Ishikawa (cell line): ENCODE results near the gene GLDC.

Experiments
- CEBPB ChIP-seq: IDR thresholded peaks from 2 replicates; pipeline ENCODE4 v1.6.1; 2012
- CREB1 ChIP-seq: IDR thresholded peaks from 2 replicates; pipeline ENCODE4 v1.6.1; 2012; ENCODE audit warnings: low read depth
- EGR1 ChIP-seq: IDR thresholded peaks from 2 replicates; pipeline ENCODE4 v1.6.1; 2012
- EP300 ChIP-seq: IDR thresholded peaks from 2 replicates; pipeline ENCODE4 v1.6.1; 2012; ENCODE audit warnings: borderline replicate concordance
- FOXM1 ChIP-seq: IDR thresholded peaks from 2 replicates; pipeline ENCODE4 v1.6.1; 2012; ENCODE audit warnings: low read depth, borderline replicate concordance
- NFIC ChIP-seq: IDR thresholded peaks from 2 replicates; pipeline ENCODE4 v1.6.1; 2012
- RAD21 ChIP-seq: IDR thresholded peaks from 2 replicates; pipeline ENCODE4 v1.6.1; 2012; ENCODE audit warnings: low read depth
- REST ChIP-seq: IDR thresholded peaks from 2 replicates; pipeline ENCODE4 v1.6.1; 2012; ENCODE audit warnings: low read depth, mild to moderate bottlenecking
- TAF1 ChIP-seq: IDR thresholded peaks from 2 replicates; pipeline ENCODE4 v1.6.1; 2012; ENCODE audit warnings: low read depth, mild to moderate bottlenecking
- TCF12 ChIP-seq: IDR thresholded peaks from 2 replicates; pipeline ENCODE4 v1.6.1; 2012; ENCODE audit warnings: low read depth
- TEAD4 ChIP-seq: IDR thresholded peaks from 2 replicates; pipeline ENCODE4 v1.6.1; 2012
- USF1 ChIP-seq: IDR thresholded peaks from 2 replicates; pipeline ENCODE4 v1.6.1; 2012
- YY1 ChIP-seq: IDR thresholded peaks from 2 replicates; pipeline ENCODE4 v1.6.1; 2012; ENCODE audit warnings: low read depth
- ZBTB7A ChIP-seq: IDR thresholded peaks from 2 replicates; pipeline ENCODE4 v1.6.1; 2012; ENCODE audit warnings: low read depth
- TF ChIP-seq, protein P1 (sequence below): IDR thresholded peaks from 2 replicates; pipeline ENCODE4 v1.6.1; 2012

GLDC gene

DNA sequence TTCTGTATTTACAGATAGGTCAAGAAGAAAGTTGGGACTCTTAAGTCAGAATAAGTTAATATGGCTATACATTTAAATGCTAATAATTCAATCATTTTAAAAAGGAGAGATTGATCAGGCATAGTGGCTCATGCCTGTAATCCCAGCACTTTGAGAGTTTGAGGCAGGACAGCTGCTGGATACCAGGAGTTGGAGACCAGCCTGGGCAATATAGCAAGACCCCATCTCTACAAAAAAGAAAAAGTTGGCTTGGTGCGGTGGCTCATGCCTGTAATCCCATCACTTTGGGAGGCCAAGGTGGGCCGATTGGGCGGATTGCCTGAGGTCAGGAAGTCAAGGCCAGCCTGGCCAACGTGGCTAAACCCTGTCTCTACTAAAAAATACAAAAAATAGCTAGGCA lies 15.0 kb upstream of the GLDC start:
- TF ChIP-seq REST (no peak), TAF1 (no peak), FOXM1 (no peak), ZBTB7A (no peak), CEBPB (no peak), NFIC (no peak), YY1 (no peak)

- no peak for TF ChIP-seq REST
Measured at GRCh38 chr9:6658628-6659353, 13.3 kb upstream of the GLDC start.

DNA sequence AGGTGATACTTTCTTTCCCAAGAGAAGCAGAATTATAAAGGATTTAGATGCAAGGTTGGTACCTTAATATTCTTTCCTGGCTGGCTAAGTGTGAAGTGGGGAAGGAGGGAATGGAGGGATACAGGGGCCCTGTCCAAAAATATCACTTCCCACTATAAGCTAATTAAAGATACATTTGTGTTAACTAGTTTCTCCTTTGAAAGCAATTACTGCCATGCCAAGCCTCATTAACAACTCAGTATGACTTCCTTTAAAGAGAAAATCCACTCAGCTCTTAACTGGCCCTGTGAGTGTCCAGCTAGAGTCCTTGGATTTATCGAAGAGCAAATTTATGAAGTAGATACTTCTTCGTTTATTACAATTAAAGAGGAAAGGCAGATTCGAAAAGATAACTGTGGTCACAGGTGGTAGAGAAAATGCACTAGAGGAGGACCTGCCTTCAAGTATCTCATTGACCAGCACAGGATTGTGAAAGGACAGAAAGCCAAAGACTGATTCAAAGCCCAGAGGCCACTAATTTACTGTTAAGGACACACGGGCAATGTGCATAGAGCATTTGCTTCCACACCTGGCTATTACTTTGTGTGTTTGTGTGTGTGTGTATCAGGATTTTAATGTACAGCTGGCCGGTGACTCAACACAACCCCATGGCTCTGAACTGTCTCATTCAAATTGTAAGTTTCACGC lies 11.2 kb upstream of the GLDC start:
- TF ChIP-seq EP300 (no peak), RAD21 (no peak), FOXM1 (no peak), ZBTB7A (no peak), CREB1 (no peak), USF1 (no peak), EGR1 (no peak), TCF12 (no peak), TEAD4 (no peak)

GRCh38 chr9:6655036-6655435 lies 9.5 kb upstream of the GLDC start:
- TF ChIP-seq RAD21 = no peak
- no peak for TF ChIP-seq TAF1
- TF ChIP-seq TEAD4 = no peak
- no peak for TF ChIP-seq REST
- no peak for TF ChIP-seq USF1
- no peak for TF ChIP-seq TCF12
- TF ChIP-seq EP300 = no peak
- no peak for TF ChIP-seq EGR1
- no peak for TF ChIP-seq CEBPB
- TF ChIP-seq CREB1 = no peak
- no peak for TF ChIP-seq YY1
- TF ChIP-seq, protein P1, sequence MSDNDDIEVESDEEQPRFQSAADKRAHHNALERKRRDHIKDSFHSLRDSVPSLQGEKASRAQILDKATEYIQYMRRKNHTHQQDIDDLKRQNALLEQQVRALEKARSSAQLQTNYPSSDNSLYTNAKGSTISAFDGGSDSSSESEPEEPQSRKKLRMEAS = no peak
- TF ChIP-seq FOXM1 = no peak

DNA sequence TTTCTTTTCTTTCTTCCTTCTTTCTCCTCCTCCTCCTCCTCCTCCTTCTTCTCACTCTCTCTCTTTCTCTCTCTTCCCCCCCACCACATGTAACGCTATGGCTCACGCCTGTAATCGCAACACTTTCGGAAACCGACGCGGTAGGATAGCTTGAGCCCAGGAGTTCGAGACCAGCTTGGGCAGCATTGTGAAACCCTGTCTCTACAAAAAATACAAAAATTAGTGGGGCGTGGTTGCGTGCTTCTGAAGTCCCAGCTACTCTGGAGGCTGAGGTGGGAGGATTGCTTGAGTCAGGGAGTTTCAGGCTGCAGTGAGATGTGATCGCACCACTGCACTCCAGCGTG lies 736 bp upstream of the GLDC start:
- TF ChIP-seq TAF1 = no peak
- TF ChIP-seq CEBPB = 0 out of 2 replicates have a peak, but pooled peaks have one; percentile 34
- TF ChIP-seq EGR1 = no peak
